Neural progenitor cell (in vitro differentiated cells): ENCODE results near the gene ASB3. TPM values are rescaled to one million over a fixed set of nuclear protein-coding genes. Genes with fewer than 3 reads are reported as not detected.
"Not testable (repeated sequence)": the region's sequence is repeated elsewhere in the genome, so short reads cannot be mapped to it uniquely, and the experiment has no call there.

Source experiments
- DNase-seq: peaks from one replicate; pipeline ENCODE4 v3.0.0-alpha.2; 2016; ENCODE audit warnings: low spot score
- H2AFZ ChIP-seq: fragments of 200-600 bp; sonication (generic); replicated peaks from 2 replicates; pipeline ENCODE4 v1.6.1; 2016; ENCODE audit warnings: antibody characterized with exemption
- H3F3A ChIP-seq: fragments of 200-600 bp; sonication (generic); 2 replicates; pipeline ENCODE4 v1.6.1; 2016; ENCODE audit warnings: antibody characterized with exemption, low read depth
- H3K27ac ChIP-seq: fragments of 200-600 bp; sonication (generic); 2 replicates; pipeline ENCODE4 v1.5.1; 2016; ENCODE audit warnings: mild to moderate bottlenecking
- H3K27me3 ChIP-seq: fragments of 200-600 bp; sonication (generic); 2 replicates; pipeline ENCODE4 v1.6.1; 2016; ENCODE audit warnings: mild to moderate bottlenecking, moderate library complexity
- H3K36me3 ChIP-seq: fragments of 200-600 bp; sonication (generic); 2 replicates; pipeline ENCODE4 v1.5.1; 2016
- H3K4me1 ChIP-seq: fragments of 200-600 bp; sonication (generic); 2 replicates; pipeline ENCODE4 v1.6.1; 2016; ENCODE audit warnings: mixed run types
- H3K4me2 ChIP-seq: fragments of 200-600 bp; sonication (generic); 2 replicates; pipeline ENCODE4 v1.6.1; 2016
- H3K4me3 ChIP-seq: fragments of 200-600 bp; sonication (generic); 2 replicates; pipeline ENCODE4 v1.5.1; 2016
- H3K79me2 ChIP-seq: fragments of 200-600 bp; sonication (generic); 2 replicates; pipeline ENCODE4 v1.6.1; 2016; ENCODE audit warnings: low read depth
- H3K9ac ChIP-seq: fragments of 200-600 bp; sonication (generic); 2 replicates; pipeline ENCODE4 v1.6.1; 2016
- H3K9me3 ChIP-seq: fragments of 200-600 bp; sonication (generic); 2 replicates; pipeline ENCODE4 v1.5.1; 2016; ENCODE audit warnings: low read depth
- H4K20me1 ChIP-seq: fragments of 200-600 bp; sonication (generic); 2 replicates; pipeline ENCODE4 v1.6.1; 2016; ENCODE audit warnings: low read depth
- H3K27ac Mint-ChIP-seq: 3 replicates; pipeline ENCODE4 v1.8.0; 2021; ENCODE audit warnings: mixed read lengths
- H3K27me3 Mint-ChIP-seq: 2 replicates; pipeline ENCODE4 v1.8.0; 2022; ENCODE audit warnings: low read depth, mild to moderate bottlenecking, inconsistent platforms, moderate library complexity, mixed read lengths; ENCODE audit not compliant: insufficient read depth
- H3K36me3 Mint-ChIP-seq: 3 replicates; pipeline ENCODE4 v1.8.0; 2021; ENCODE audit warnings: mixed read lengths
- H3K4me1 Mint-ChIP-seq: 3 replicates; pipeline ENCODE4 v1.8.0; 2021; ENCODE audit warnings: mixed read lengths
- H3K4me3 Mint-ChIP-seq: 3 replicates; pipeline ENCODE4 v1.8.0; 2021; ENCODE audit warnings: mild to moderate bottlenecking, moderate library complexity, mixed read lengths
- H3K9me3 Mint-ChIP-seq: 3 replicates; pipeline ENCODE4 v1.8.0; 2020; ENCODE audit warnings: mixed read lengths
- CTCF ChIP-seq: fragments of 200-600 bp; sonication (generic); IDR thresholded peaks from 2 replicates; pipeline ENCODE4 v1.5.1; 2017; ENCODE audit warnings: antibody characterized with exemption, mild to moderate bottlenecking
- EZH2 ChIP-seq: fragments of 200-600 bp; sonication (generic); IDR thresholded peaks from 2 replicates; pipeline ENCODE4 v1.6.1; 2017; ENCODE audit warnings: antibody characterized with exemption, mild to moderate bottlenecking, moderate library complexity
- EZH2phosphoT487 ChIP-seq: fragments of 200-600 bp; sonication (generic); IDR thresholded peaks from 2 replicates; pipeline ENCODE4 v1.6.1; 2017; ENCODE audit warnings: antibody characterized with exemption
- total RNA-seq: library from RNA; depleted of rRNA; stranded (reverse); fragments of >200 nt; gene quantifications from 2 replicates; pipeline ENCODE4 v1.2.3, GENCODE V29; 2015; ENCODE audit warnings: low replicate concordance

Gene ASB3
- total RNA-seq, 1 donor from 2014 or later: 71.9 TPM

DNA sequence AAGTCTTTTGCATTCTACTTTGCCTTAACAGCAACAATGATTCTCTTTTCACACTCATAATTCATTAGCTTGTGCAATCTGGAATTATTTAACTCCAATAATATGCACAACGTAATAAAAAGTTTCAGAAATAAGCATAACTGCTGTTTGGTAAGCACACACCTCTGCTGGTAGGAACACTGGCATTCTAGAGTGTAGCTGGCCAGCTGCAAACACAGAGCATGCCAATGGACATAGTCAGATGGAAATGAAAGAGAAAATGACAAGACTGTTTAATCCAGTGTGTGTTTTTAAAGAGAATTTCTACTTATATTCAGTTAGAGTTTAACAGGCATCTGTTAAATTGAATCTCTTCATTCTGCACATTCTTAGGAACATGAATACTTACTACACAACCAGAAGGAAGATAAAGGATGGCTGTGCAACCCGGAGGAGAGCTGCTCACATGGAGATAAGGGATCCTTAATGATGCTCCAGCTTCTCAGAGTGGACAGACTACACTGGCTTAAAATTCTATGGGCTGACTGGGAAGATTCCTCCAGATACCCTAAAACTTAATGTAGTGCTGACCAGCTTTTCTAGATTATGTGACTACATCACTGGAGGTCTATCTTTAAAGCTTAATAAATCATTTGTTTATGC, 113.8 kb downstream of the ASB3 start:
- H3K27me3 Mint-ChIP-seq: no peaks in the 10 kb centered on the region
- TF ChIP-seq EZH2: no peak
- no peak for TF ChIP-seq EZH2phosphoT487
- TF ChIP-seq CTCF: no peak
- DNase-seq: no peak

DNA sequence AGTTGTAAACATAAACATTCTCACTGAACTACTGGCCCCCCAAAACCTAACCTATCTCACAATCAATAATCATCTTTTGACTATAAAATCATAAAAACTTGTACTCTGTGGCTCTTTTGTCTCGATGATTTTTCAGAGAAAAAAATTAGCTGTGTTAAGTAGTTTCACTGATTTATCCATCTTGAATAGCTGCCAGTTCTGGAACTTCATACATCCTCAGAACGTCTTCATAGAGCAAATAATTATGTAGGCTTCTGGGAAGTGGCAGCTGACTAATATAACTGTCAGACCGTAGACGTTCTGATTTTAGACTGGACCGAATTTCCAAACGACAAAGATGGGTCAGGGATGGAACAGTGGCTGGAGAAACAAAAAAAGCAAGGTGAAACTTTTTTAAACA, 116.4 kb downstream of the ASB3 start:
- no peaks in the 10 kb centered on the region for H3K9me3 ChIP-seq
- H3K36me3 ChIP-seq: no peaks in the 10 kb centered on the region
- Mint-ChIP-seq H3K4me3 (no peak overlapping the region), H3K9me3 (peaks cover 8% of the 10 kb centered on the region), H3K4me1 (no peaks in the 10 kb centered on the region), H3K27me3 (no peaks in the 10 kb centered on the region), H3K36me3 (peaks cover 22% of the 10 kb centered on the region), H3K27ac (no peak overlapping the region)
- H3K4me2 ChIP-seq: no peak overlapping the region
- no peaks in the 10 kb centered on the region for H4K20me1 ChIP-seq
- no peak for DNase-seq
- H3F3A ChIP-seq: no peaks in the 10 kb centered on the region
- H3K79me2 ChIP-seq: no peaks in the 10 kb centered on the region
- H3K4me1 ChIP-seq: no peaks in the 10 kb centered on the region
- no peaks in the 10 kb centered on the region for H3K27me3 ChIP-seq
- no peak overlapping the region for H2AFZ ChIP-seq
- H3K4me3 ChIP-seq: no peak overlapping the region
- no peak overlapping the region for H3K9ac ChIP-seq
- TF ChIP-seq EZH2phosphoT487 (no peak), CTCF (no peak), EZH2 (no peak)
- H3K27ac ChIP-seq: no peak overlapping the region

More for the DNA sequence above, 113.8 kb downstream of the ASB3 start:
- H3F3A ChIP-seq: no peaks in the 10 kb centered on the region
- H3K4me3 ChIP-seq: no peak overlapping the region
- H3K36me3 Mint-ChIP-seq: peaks cover 14% of the 10 kb centered on the region
- no peaks in the 10 kb centered on the region for H3K4me1 ChIP-seq
- no peaks in the 10 kb centered on the region for H4K20me1 ChIP-seq
- H2AFZ ChIP-seq: no peak overlapping the region
- no peaks in the 10 kb centered on the region for H3K4me1 Mint-ChIP-seq
- H3K9me3 ChIP-seq: no peaks in the 10 kb centered on the region
- no peak overlapping the region for H3K9ac ChIP-seq
- H3K36me3 ChIP-seq: no peaks in the 10 kb centered on the region
- no peak overlapping the region for H3K27ac Mint-ChIP-seq
- no peaks in the 10 kb centered on the region for H3K79me2 ChIP-seq
- H3K4me2 ChIP-seq: no peak overlapping the region
- no peak overlapping the region for H3K4me3 Mint-ChIP-seq
- H3K9me3 Mint-ChIP-seq: peaks cover under 1% of the 10 kb centered on the region
- no peaks in the 10 kb centered on the region for H3K27me3 ChIP-seq
- H3K27ac ChIP-seq: no peak overlapping the region

GRCh38 chr2:53668624-53669026, 118.1 kb downstream of the ASB3 start:
- Histone ChIP-seq H3K79me2 (no peaks in the 10 kb centered on the region), H3K9me3 (no peaks in the 10 kb centered on the region), H3F3A (no peaks in the 10 kb centered on the region), H3K4me1 (no peaks in the 10 kb centered on the region), H4K20me1 (no peaks in the 10 kb centered on the region), H2AFZ (no peak overlapping the region), H3K36me3 (no peaks in the 10 kb centered on the region), H3K4me3 (no peak overlapping the region), H3K27me3 (no peaks in the 10 kb centered on the region), H3K9ac (no peak overlapping the region), H3K27ac (no peak overlapping the region), H3K4me2 (no peak overlapping the region)
- peaks cover 8% of the 10 kb centered on the region for H3K9me3 Mint-ChIP-seq
- H3K36me3 Mint-ChIP-seq: peaks cover 22% of the 10 kb centered on the region
- H3K27ac Mint-ChIP-seq: no peak overlapping the region
- TF ChIP-seq EZH2phosphoT487 (no peak), CTCF (no peak), EZH2 (no peak)
- no peaks in the 10 kb centered on the region for H3K4me1 Mint-ChIP-seq
- no peak for DNase-seq
- H3K27me3 Mint-ChIP-seq: no peaks in the 10 kb centered on the region
- no peak overlapping the region for H3K4me3 Mint-ChIP-seq

GRCh38 chr2:53667130-53667529, 119.6 kb downstream of the ASB3 start:
- H2AFZ ChIP-seq, H3K4me3 ChIP-seq, H3K9ac ChIP-seq, H4K20me1 ChIP-seq, H3K36me3 ChIP-seq, H3K4me3 Mint-ChIP-seq, H3K27me3 ChIP-seq, H3K4me1 ChIP-seq, DNase-seq, H3K9me3 Mint-ChIP-seq, H3K9me3 ChIP-seq, H3F3A ChIP-seq, H3K27ac Mint-ChIP-seq, H3K4me2 ChIP-seq, H3K4me1 Mint-ChIP-seq, H3K27me3 Mint-ChIP-seq, H3K27ac ChIP-seq, H3K79me2 ChIP-seq: not testable (repeated sequence)
- peaks cover 25% of the 10 kb centered on the region for H3K36me3 Mint-ChIP-seq
